Caco-2 (cell line): ENCODE measurements around the gene KIAA1958. TPM values are rescaled to one million over a fixed set of nuclear protein-coding genes. Genes with fewer than 3 reads are reported as not detected.

Source experiments
- BruUV-seq: library from RNA; stranded (reverse); fragments of 400-500 nt; replicated peaks from 2 replicates; lab custom pipeline; 2021; lab: Mats Ljungman, UMichigan
- CTCF ChIA-PET: fragments of 300-600 bp; sonication (Branson Sonifier 250); formaldehyde crosslinking; loops from one replicate; lab custom pipeline; 2022; ENCODE audit warnings: antibody characterized with exemption; lab: Charles Lee
- POLR2A ChIA-PET: fragments of 300-600 bp; sonication (Branson Sonifier 250); formaldehyde crosslinking; loops from one replicate; lab custom pipeline; 2022; ENCODE audit warnings: antibody characterized with exemption; lab: Charles Lee
- DNase-seq, 2 experiments: peaks; one replicate each; pipeline versions ENCODE4 v3.0.0 to v3.0.0-alpha.2; 2020 to 2022
- H3K27me3 ChIP-seq: replicated peaks from 2 replicates; pipeline ENCODE4 v1.6.0; 2011; ENCODE audit warnings: low read length; ENCODE audit not compliant: control insufficient read depth, insufficient read depth
- H3K36me3 ChIP-seq: 2 replicates; pipeline ENCODE4 v1.5.1; 2011; ENCODE audit warnings: low read length; ENCODE audit not compliant: control insufficient read depth, insufficient read depth
- H3K4me1 ChIP-seq: fragments of 250-450 bp; sonication (Bioruptor Pico); 2 replicates; pipeline ENCODE4 v1.5.1; 2020; ENCODE audit warnings: mild to moderate bottlenecking
- H3K4me3 ChIP-seq: 2 replicates; pipeline ENCODE4 v1.5.1; 2011; ENCODE audit warnings: low read depth, mild to moderate bottlenecking, control low read depth, low read length
- H3K9me3 ChIP-seq: fragments of 250-450 bp; sonication (Bioruptor Pico); 2 replicates; pipeline ENCODE4 v1.5.1; 2020; ENCODE audit warnings: mild to moderate bottlenecking, moderate library complexity
- H3K27ac Mint-ChIP-seq: one replicate; pipeline ENCODE4 v1.8.0; 2022; ENCODE audit warnings: mixed read lengths; ENCODE audit not compliant: unreplicated experiment
- H3K27me3 Mint-ChIP-seq: one replicate; pipeline ENCODE4 v1.8.0; 2022; ENCODE audit warnings: mixed read lengths; ENCODE audit not compliant: insufficient read depth, unreplicated experiment
- H3K36me3 Mint-ChIP-seq: one replicate; pipeline ENCODE4 v1.8.0; 2022; ENCODE audit warnings: mild to moderate bottlenecking, mixed read lengths; ENCODE audit not compliant: insufficient read depth, unreplicated experiment
- H3K4me1 Mint-ChIP-seq: one replicate; pipeline ENCODE4 v1.8.0; 2022; ENCODE audit warnings: low read depth, mixed read lengths; ENCODE audit not compliant: unreplicated experiment
- H3K4me3 Mint-ChIP-seq: one replicate; pipeline ENCODE4 v1.8.0; 2022; ENCODE audit warnings: mild to moderate bottlenecking, moderate library complexity, mixed read lengths; ENCODE audit not compliant: unreplicated experiment
- H3K9me3 Mint-ChIP-seq: one replicate; pipeline ENCODE4 v1.8.0; 2022; ENCODE audit warnings: mixed read lengths; ENCODE audit not compliant: unreplicated experiment
- CTCF ChIP-seq, 2 experiments: fragments of 200-600 bp in 1 of 2; IDR thresholded peaks; 1 replicate in 1 of 2; 2 replicates in 1 of 2; pipeline versions ENCODE4 v1.5.1 to v1.8.0; 2011 to 2022; ENCODE audit warnings: antibody characterized with exemption in 1 of 2, control low read depth in 1 of 2, inconsistent platforms in 1 of 2, low read depth in 1 of 2, low read length in 1 of 2, mild to moderate bottlenecking in 1 of 2, moderate library complexity in 1 of 2; ENCODE audit not compliant: insufficient read depth in 1 of 2, severe bottlenecking in 1 of 2, unreplicated experiment in 1 of 2
- intact Hi-C: fragments of 100-400 bp; cut with micrococcal nuclease; formaldehyde crosslinking; loops from one replicate; pipeline ENCODE4 v1.10.0; 2022; ENCODE audit not compliant: unreplicated experiment
- total RNA-seq: library from RNA; stranded (reverse); gene quantifications from 2 replicates; pipeline ENCODE4 v1.2.3, GENCODE V29; 2022

The KIAA1958 gene
- total RNA-seq, 1 experiment from 2014 or later, result 20.0 TPM

GRCh38 chr9:112541685-112542084 lies 55.1 kb downstream of the KIAA1958 start:
- Mint-ChIP-seq H3K4me1 (peaks cover 9% of the 10 kb centered on the region), H3K27me3 (no peaks in the 10 kb centered on the region), H3K4me3 (no peak overlapping the region), H3K27ac (no peak overlapping the region), H3K36me3 (no peaks in the 10 kb centered on the region), H3K9me3 (no peaks in the 10 kb centered on the region)
- DNase-seq, result no peak
- no peaks in the 10 kb centered on the region for H3K4me1 ChIP-seq
- H3K27me3 ChIP-seq, result no peaks in the 10 kb centered on the region
- TF ChIP-seq CTCF (IDR thresholded peaks at IDR 0.05; ENCODE audit: insufficient read depth in 1 of 2, low read depth in 1 of 2, low read length in 1 of 2, severe bottlenecking in 1 of 2, unreplicated experiment in 1 of 2), result no peak
- intact Hi-C loops, result no loop called here
- ChIA-PET CTCF (no interaction called here), POLR2A (no interaction called here)
- no peaks in the 10 kb centered on the region for H3K9me3 ChIP-seq
- no TSS peak for BruUV-seq
- no peaks in the 10 kb centered on the region for H3K36me3 ChIP-seq
- H3K4me3 ChIP-seq, result no peak overlapping the region

DNA sequence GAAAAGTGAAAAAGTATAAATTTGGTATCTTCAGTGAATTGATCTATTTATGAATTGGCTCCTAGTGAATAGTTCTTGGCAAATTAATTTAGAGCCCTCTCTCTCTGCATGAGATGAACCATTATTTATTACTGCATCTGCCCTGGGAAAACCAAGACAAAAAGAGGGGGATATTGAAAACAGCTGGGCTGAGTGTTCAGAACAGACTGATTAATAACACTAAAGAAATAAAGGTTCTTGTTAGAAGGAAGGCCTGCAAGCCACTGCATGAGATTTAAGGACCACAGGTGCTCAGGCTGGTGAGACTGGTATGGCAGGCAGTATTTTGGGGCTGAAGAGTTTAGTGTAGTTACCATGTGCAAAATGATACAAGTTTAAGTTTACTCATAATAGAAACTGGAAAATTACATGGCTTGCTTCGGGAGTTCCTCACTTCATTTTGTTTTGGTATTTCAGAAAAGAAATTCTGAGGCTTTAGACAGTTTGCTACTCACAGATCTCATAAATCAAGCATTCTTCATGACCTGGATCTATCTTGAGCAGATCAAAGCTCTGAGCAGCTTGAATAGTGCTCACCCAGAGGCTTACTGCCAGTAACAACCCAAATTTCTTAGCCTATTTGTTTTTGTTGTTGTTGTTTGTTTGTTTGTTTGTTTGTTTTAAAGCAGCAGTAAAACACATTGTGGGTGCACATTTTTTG lies 56.1 kb downstream of the KIAA1958 start:
- H3K36me3 ChIP-seq, result no peaks in the 10 kb centered on the region
- Mint-ChIP-seq H3K4me3 (no peak overlapping the region), H3K27me3 (no peaks in the 10 kb centered on the region), H3K36me3 (no peaks in the 10 kb centered on the region), H3K9me3 (no peaks in the 10 kb centered on the region), H3K4me1 (peaks cover 18% of the 10 kb centered on the region), H3K27ac (no peak overlapping the region)
- CTCF ChIA-PET, result no interaction called here
- no TSS peak for BruUV-seq
- POLR2A ChIA-PET, result no interaction called here
- intact Hi-C loops, result no loop called here
- H3K9me3 ChIP-seq, result no peaks in the 10 kb centered on the region
- DNase-seq, result no peak
- no peak for TF ChIP-seq CTCF (IDR thresholded peaks at IDR 0.05; ENCODE audit: insufficient read depth in 1 of 2, low read depth in 1 of 2, low read length in 1 of 2, severe bottlenecking in 1 of 2, unreplicated experiment in 1 of 2)
- no peaks in the 10 kb centered on the region for H3K27me3 ChIP-seq
- H3K4me1 ChIP-seq, result peaks cover 4% of the 10 kb centered on the region
- no peak overlapping the region for H3K4me3 ChIP-seq

DNA sequence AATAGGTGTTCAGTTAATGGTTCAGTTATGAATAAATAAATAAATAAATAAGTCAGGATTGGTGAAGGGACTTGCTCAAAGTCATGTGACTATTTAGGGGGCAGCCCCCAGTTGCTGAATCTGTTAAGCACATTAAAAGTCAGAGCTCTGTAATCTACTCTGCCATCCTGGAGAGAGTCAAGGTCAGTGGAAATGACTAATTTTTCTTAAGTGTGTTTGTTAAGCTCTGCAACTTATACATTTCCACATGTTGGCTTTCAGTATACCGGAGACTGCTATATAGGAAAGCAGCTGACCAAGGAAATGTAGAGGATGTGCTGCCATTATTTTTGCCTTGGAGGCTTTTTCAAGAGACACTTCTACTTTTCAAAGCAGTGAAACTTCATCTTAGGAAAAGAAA lies 57.9 kb downstream of the KIAA1958 start:
- TF ChIP-seq CTCF (IDR thresholded peaks at IDR 0.05; ENCODE audit: insufficient read depth in 1 of 2, low read depth in 1 of 2, low read length in 1 of 2, severe bottlenecking in 1 of 2, unreplicated experiment in 1 of 2), result no peak
- Mint-ChIP-seq H3K4me1 (peaks cover 22% of the 10 kb centered on the region), H3K9me3 (no peaks in the 10 kb centered on the region), H3K4me3 (no peak overlapping the region), H3K36me3 (no peaks in the 10 kb centered on the region), H3K27me3 (no peaks in the 10 kb centered on the region), H3K27ac (no peak overlapping the region)
- no peaks in the 10 kb centered on the region for H3K9me3 ChIP-seq
- BruUV-seq, result no TSS peak
- POLR2A ChIA-PET, result no interaction called here
- DNase-seq, result no peak
- CTCF ChIA-PET, result no interaction called here
- intact Hi-C loops, result no loop called here
- H3K36me3 ChIP-seq, result no peaks in the 10 kb centered on the region
- H3K4me1 ChIP-seq, result peaks cover 10% of the 10 kb centered on the region
- H3K4me3 ChIP-seq, result no peak overlapping the region
- H3K27me3 ChIP-seq, result no peaks in the 10 kb centered on the region
